HepG2 (cell line): ENCODE results near the gene TNFSF13. TPM values are rescaled to one million over a fixed set of nuclear protein-coding genes. Genes with fewer than 3 reads are reported as not detected.

Experiments
- BORCS8-MEF2B ChIP-seq: sonication (generic); formaldehyde crosslinking; IDR thresholded peaks from 2 replicates; pipeline ENCODE4 v1.8.0; 2022; ENCODE audit warnings: mild to moderate bottlenecking, missing genetic modification reagents
- CHD4 ChIP-seq: fragments of 200-600 bp; sonication (generic); IDR thresholded peaks from 2 replicates; pipeline ENCODE4 v1.7.0; 2017; ENCODE audit warnings: mild to moderate bottlenecking, low read length, borderline replicate concordance
- GATAD2A ChIP-seq: IDR thresholded peaks from 2 replicates; pipeline ENCODE4 v1.6.1; 2016
- GTF2F1 ChIP-seq: fragments of 150-350 bp; IDR thresholded peaks from 2 replicates; pipeline ENCODE4 v1.6.1; 2014; ENCODE audit warnings: low read length
- HMG20A ChIP-seq: IDR thresholded peaks from 2 replicates; pipeline ENCODE4 v1.6.1; 2016; ENCODE audit warnings: borderline replicate concordance
- NCOA5 ChIP-seq: sonication (generic); formaldehyde crosslinking; IDR thresholded peaks from 2 replicates; pipeline ENCODE4 v1.4.0; 2020; ENCODE audit warnings: missing genetic modification reagents
- POLR2G ChIP-seq: fragments of 200-400 bp; formaldehyde crosslinking; IDR thresholded peaks from 2 replicates; pipeline ENCODE4 v1.6.1; 2018; ENCODE audit warnings: mild to moderate bottlenecking, low read depth, low read length, moderate library complexity
- SNRNP70 ChIP-seq: fragments of 200-400 bp; formaldehyde crosslinking; IDR thresholded peaks from 2 replicates; pipeline ENCODE4 v1.6.1; 2017; ENCODE audit warnings: mild to moderate bottlenecking, low read depth, low read length, moderate library complexity
- SP5 ChIP-seq: IDR thresholded peaks from 2 replicates; pipeline ENCODE4 v1.6.1; 2016; ENCODE audit warnings: low read depth, borderline replicate concordance
- TBX2 ChIP-seq: sonication (generic); formaldehyde crosslinking; IDR thresholded peaks from 2 replicates; pipeline ENCODE4 v1.5.0; 2020; ENCODE audit warnings: missing genetic modification reagents, mild to moderate bottlenecking, borderline replicate concordance
- THYN1 ChIP-seq: sonication (generic); formaldehyde crosslinking; IDR thresholded peaks from 2 replicates; pipeline ENCODE4 v1.8.1; 2023; ENCODE audit warnings: low read depth, mild to moderate bottlenecking, moderate library complexity, missing genetic modification reagents, borderline replicate concordance
- YEATS4 ChIP-seq: sonication (generic); formaldehyde crosslinking; IDR thresholded peaks from 2 replicates; pipeline ENCODE4 v1.4.0; 2020; ENCODE audit warnings: missing genetic modification reagents, borderline replicate concordance
- ZNF124 ChIP-seq: sonication (generic); formaldehyde crosslinking; IDR thresholded peaks from 2 replicates; pipeline ENCODE4 v1.4.0; 2020; ENCODE audit warnings: missing genetic modification reagents
- ZNF564 ChIP-seq: sonication (generic); formaldehyde crosslinking; IDR thresholded peaks from 2 replicates; pipeline ENCODE4 v1.8.1; 2023; ENCODE audit warnings: mild to moderate bottlenecking, missing genetic modification reagents
- polyA plus RNA-seq, 8 experiments: library from polyadenylated mRNA; depleted of rRNA in 3 of 8; stranded (reverse) in 7 of 8; unstranded in 1 of 8; fragments of >200 nt; fragmentation: Illumina TruSeq in 4 of 8; extraction: Trizol in 4 of 8; gene quantifications; 2 replicates each; pipeline versions ENCODE4 v1.2.1 to v1.2.3, GENCODE V29; 2011 to 2016; ENCODE audit warnings: low read depth in 4 of 8, missing spikeins in 1 of 8, mixed read lengths in 1 of 8; ENCODE audit not compliant: insufficient read depth in 1 of 8
- total RNA-seq, 5 experiments: library from RNA; depleted of rRNA; stranded (reverse); fragments of >200 nt; fragmentation: Illumina TruSeq; extraction: Trizol; gene quantifications; 2 replicates each; pipeline ENCODE4 v1.2.3, GENCODE V29; 2016; ENCODE audit warnings: low read depth in 1 of 5
- TF ChIP-seq, protein P1 (sequence below): sonication (generic); formaldehyde crosslinking; IDR thresholded peaks from 2 replicates; pipeline ENCODE4 v1.4.0; 2020; ENCODE audit warnings: mild to moderate bottlenecking, missing genetic modification reagents

Gene TNFSF13
- total and polyA plus RNA-seq, 2 of the 13 experiments (the other 11 are each of a cell fraction or from before 2014, with no cell fraction given), result 2.5 to 3.3 TPM

DNA sequence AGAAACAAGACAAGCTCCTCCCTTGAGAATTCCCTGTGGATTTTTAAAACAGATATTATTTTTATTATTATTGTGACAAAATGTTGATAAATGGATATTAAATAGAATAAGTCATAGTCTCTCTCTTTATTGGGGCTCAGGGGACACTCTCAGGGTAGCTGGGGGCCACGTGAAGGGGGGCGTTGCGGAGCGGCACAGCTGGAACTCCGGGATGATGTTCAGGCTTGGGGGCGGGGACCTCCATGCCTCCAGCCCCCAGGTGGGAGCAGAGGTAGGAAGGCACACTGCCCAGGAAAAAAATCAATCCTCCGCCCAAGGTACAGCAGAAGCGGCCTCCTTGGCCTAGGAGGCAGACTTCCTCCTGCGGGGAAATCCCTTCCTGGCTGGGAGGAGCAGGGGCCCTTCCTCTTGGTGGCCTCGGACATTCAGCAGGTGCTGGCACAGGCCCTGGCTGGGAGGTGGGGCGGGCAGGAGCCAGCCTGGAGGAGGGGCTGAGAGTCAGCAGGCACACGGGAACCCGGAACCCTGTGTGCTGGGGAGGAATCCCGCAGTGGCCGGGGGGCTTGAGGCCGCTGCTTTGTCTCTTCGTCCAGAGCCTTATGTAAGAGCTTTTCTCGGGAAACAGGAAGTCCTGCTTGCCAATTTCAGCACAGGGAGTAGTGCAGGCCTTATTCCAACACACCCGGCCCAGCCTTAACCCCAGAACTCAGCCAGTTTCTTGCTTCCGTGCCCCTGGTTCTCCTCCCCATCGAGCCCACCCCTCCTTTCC lies 591 bp upstream of the TNFSF13 start (continued):
- TF ChIP-seq, protein P1, sequence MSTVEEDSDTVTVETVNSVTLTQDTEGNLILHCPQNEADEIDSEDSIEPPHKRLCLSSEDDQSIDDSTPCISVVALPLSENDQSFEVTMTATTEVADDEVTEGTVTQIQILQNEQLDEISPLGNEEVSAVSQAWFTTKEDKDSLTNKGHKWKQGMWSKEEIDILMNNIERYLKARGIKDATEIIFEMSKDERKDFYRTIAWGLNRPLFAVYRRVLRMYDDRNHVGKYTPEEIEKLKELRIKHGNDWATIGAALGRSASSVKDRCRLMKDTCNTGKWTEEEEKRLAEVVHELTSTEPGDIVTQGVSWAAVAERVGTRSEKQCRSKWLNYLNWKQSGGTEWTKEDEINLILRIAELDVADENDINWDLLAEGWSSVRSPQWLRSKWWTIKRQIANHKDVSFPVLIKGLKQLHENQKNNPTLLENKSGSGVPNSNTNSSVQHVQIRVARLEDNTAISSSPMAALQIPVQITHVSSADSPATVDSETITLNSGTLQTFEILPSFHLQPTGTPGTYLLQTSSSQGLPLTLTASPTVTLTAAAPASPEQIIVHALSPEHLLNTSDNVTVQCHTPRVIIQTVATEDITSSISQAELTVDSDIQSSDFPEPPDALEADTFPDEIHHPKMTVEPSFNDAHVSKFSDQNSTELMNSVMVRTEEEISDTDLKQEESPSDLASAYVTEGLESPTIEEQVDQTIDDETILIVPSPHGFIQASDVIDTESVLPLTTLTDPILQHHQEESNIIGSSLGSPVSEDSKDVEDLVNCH (CRISPR knock-in tag), result no peak
- TF ChIP-seq TBX2 (no peak; the same call in 1 of the 2 replicates), ZNF124 (no peak), YEATS4 (CRISPR knock-in tag) (no peak), POLR2G (peak; percentile 76), SP5 (peak; percentile 83), GTF2F1 (no peak), NCOA5 (CRISPR knock-in tag) (no peak), HMG20A (CRISPR knock-in tag) (no peak), ZNF564 (CRISPR knock-in tag) (no peak), CHD4 (no peak), THYN1 (no peak), BORCS8-MEF2B (no peak), SNRNP70 (no peak), GATAD2A (CRISPR knock-in tag) (peak; percentile 61; the same call in 1 of the 2 replicates)
- TF ChIP-seq, all 625 proteins: peak for 119
